ENCODE data around the gene STAG2. TPM values are rescaled to one million over a fixed set of nuclear protein-coding genes. Genes with fewer than 3 reads are reported as not detected.

Gene STAG2
- total and polyA plus RNA-seq, 8 donors: 11.1 to 175 (median 26.1) TPM

GRCh38 chrX:123943488-123943887, 18.0 kb upstream of the STAG2 start:
- no peak for DNase-seq
- no peak overlapping the region for H3K27ac ChIP-seq
- no peaks in the 10 kb centered on the region for H3K9me3 ChIP-seq
- TF ChIP-seq POLR2A (IDR thresholded peaks at IDR 0.05) (no peak), EP300 (IDR thresholded peaks at IDR 0.05) (no peak), POLR2AphosphoS5 (IDR thresholded peaks at IDR 0.05) (no peak)
- TF ChIP-seq, protein P1, sequence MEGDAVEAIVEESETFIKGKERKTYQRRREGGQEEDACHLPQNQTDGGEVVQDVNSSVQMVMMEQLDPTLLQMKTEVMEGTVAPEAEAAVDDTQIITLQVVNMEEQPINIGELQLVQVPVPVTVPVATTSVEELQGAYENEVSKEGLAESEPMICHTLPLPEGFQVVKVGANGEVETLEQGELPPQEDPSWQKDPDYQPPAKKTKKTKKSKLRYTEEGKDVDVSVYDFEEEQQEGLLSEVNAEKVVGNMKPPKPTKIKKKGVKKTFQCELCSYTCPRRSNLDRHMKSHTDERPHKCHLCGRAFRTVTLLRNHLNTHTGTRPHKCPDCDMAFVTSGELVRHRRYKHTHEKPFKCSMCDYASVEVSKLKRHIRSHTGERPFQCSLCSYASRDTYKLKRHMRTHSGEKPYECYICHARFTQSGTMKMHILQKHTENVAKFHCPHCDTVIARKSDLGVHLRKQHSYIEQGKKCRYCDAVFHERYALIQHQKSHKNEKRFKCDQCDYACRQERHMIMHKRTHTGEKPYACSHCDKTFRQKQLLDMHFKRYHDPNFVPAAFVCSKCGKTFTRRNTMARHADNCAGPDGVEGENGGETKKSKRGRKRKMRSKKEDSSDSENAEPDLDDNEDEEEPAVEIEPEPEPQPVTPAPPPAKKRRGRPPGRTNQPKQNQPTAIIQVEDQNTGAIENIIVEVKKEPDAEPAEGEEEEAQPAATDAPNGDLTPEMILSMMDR (IDR thresholded peaks at IDR 0.05): no peak
- no peaks in the 10 kb centered on the region for H3K4me1 ChIP-seq
- no peaks in the 10 kb centered on the region for H3K27me3 ChIP-seq
- no peaks in the 10 kb centered on the region for H3K36me3 ChIP-seq
- 55 to 87% (median 66%) methylated on average over 2 of the region's 2 CpGs for WGBS, 5 donors
- intact Hi-C loops (cut with DNase I; ENCODE audit: low total_unique reads): no loop called here
- H3K4me3 ChIP-seq: no peak overlapping the region

- Histone ChIP-seq H3K9me3 (no peaks in the 10 kb centered on the region), H3K36me3 (no peaks in the 10 kb centered on the region), H3K4me1 (no peaks in the 10 kb centered on the region), H3K27me3 (no peaks in the 10 kb centered on the region), H3K27ac (no peak overlapping the region), H3K4me3 (no peak overlapping the region)
- intact Hi-C loops (cut with DNase I; ENCODE audit: low total_unique reads): no loop called here
- no peak for TF ChIP-seq POLR2A (IDR thresholded peaks at IDR 0.05)
- TF ChIP-seq, protein P1 (IDR thresholded peaks at IDR 0.05): no peak
- no peak for TF ChIP-seq POLR2AphosphoS5 (IDR thresholded peaks at IDR 0.05)
- no peak for TF ChIP-seq EP300 (IDR thresholded peaks at IDR 0.05)
- WGBS, 5 donors: 91 to 100% (median 93%) methylated on average over 2 of the region's 2 CpGs
- DNase-seq: no peak
These were observed 11.7 kb upstream of the STAG2 start for GRCh38 chrX:123949846-123950245.

GRCh38 chrX:123959281-123960063, 2.0 kb upstream of the STAG2 start:
- no peak for TF ChIP-seq EP300 (IDR thresholded peaks at IDR 0.05)
- TF ChIP-seq POLR2AphosphoS5 (IDR thresholded peaks at IDR 0.05): peak in 1 of 3 donors; percentile 12
- TF ChIP-seq, protein P1 (IDR thresholded peaks at IDR 0.05): no peak
- peak; percentile 49 to 64 for DNase-seq
- Histone ChIP-seq H3K27ac (peak overlapping the region; percentile 94 to 97 (median 97)), H3K36me3 (no peaks in the 10 kb centered on the region), H3K9me3 (no peaks in the 10 kb centered on the region), H3K4me1 (peaks cover 0 to 7% (median 3%) of the 10 kb centered on the region in 4 donors), H3K4me3 (peak overlapping the region; percentile 50 to 64 (median 60)), H3K27me3 (no peaks in the 10 kb centered on the region)
- 1 to 39% (median 6%) methylated on average over 32 to 35 of the region's 35 CpGs for WGBS, 5 donors
- intact Hi-C loops (cut with DNase I; ENCODE audit: low total_unique reads): no loop called here

GRCh38 chrX:123960956-123961267, 594 bp upstream of the STAG2 start:
- Histone ChIP-seq H3K36me3 (no peaks in the 10 kb centered on the region), H3K9me3 (no peaks in the 10 kb centered on the region), H3K27ac (peak overlapping the region; percentile 96 to 98 (median 97)), H3K4me1 (peaks cover 0 to 18% (median 9%) of the 10 kb centered on the region in 4 donors), H3K27me3 (no peaks in the 10 kb centered on the region), H3K4me3 (peak overlapping the region; percentile 60 to 68 (median 64))
- intact Hi-C loops (cut with DNase I; ENCODE audit: low total_unique reads): no loop called here
- DNase-seq: no peak
- no peak for TF ChIP-seq EP300 (IDR thresholded peaks at IDR 0.05)
- no peak for TF ChIP-seq POLR2AphosphoS5 (IDR thresholded peaks at IDR 0.05)
- TF ChIP-seq, protein P1 (IDR thresholded peaks at IDR 0.05): no peak
- no peak for TF ChIP-seq POLR2A (IDR thresholded peaks at IDR 0.05)
- 0 to 35% (median 6%) methylated on average over 7 to 13 of the region's 13 CpGs for WGBS, 5 donors

All from stomach (tissue), 9 donors.